ENCODE results near the gene ZNF10. TPM values are rescaled to one million over a fixed set of nuclear protein-coding genes. Genes with fewer than 3 reads are reported as not detected.

ZNF10 gene
- total and polyA plus RNA-seq, 4 donors, result 1.8 to 5.6 (median 4.3) TPM

DNA sequence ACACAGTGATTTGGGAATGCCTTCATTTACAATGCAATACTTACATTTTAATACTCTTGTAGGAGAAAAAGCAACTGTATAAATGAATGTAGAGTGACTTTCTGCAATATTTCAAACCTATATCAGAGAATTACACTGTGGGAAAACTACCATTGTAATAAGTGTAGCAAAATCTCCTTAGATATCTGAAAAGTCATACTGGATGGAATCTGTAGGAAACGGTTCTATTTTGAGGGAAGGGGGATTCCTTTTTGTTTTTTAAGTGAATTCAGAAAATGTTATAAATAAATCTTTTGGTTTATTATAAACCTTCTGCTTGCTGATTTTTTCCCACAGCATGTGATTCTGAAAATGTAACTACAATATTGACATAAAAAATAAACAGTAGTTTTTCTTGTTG lies 23.3 kb upstream of the ZNF10 start (continued):
- TF ChIP-seq, protein P1, sequence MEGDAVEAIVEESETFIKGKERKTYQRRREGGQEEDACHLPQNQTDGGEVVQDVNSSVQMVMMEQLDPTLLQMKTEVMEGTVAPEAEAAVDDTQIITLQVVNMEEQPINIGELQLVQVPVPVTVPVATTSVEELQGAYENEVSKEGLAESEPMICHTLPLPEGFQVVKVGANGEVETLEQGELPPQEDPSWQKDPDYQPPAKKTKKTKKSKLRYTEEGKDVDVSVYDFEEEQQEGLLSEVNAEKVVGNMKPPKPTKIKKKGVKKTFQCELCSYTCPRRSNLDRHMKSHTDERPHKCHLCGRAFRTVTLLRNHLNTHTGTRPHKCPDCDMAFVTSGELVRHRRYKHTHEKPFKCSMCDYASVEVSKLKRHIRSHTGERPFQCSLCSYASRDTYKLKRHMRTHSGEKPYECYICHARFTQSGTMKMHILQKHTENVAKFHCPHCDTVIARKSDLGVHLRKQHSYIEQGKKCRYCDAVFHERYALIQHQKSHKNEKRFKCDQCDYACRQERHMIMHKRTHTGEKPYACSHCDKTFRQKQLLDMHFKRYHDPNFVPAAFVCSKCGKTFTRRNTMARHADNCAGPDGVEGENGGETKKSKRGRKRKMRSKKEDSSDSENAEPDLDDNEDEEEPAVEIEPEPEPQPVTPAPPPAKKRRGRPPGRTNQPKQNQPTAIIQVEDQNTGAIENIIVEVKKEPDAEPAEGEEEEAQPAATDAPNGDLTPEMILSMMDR (IDR thresholded peaks at IDR 0.05; ENCODE audit: low read depth, low read length, missing input control), result no peak

DNA sequence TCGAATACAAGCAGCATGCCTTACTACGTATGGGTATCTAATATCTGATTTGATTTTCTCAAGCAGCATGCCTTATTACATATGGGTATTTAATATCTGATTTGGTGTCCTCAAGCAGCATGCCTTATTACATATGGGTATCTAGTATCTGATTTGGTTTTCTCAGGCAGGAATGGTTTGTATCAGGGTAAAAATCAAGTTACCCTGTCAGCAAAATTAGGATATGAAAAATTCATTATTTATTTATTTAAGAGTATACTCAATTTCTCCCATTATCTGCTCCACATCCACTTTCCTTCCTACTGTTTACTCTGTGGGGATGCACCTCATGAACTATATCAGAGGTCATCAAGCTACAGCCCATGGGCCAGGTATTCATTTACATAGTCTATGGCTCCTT lies 22.3 kb upstream of the ZNF10 start:
- Histone ChIP-seq H3K27ac (ENCODE audit: low read depth in 1 of 2, low read length in 2 of 2) (no peak overlapping the region), H3K27me3 (ENCODE audit: control insufficient read depth in 4 of 4, insufficient read depth in 4 of 4, low read length in 3 of 4) (no peaks in the 10 kb centered on the region), H3K36me3 (ENCODE audit: control insufficient read depth in 4 of 4, insufficient read depth in 3 of 4, low read depth in 1 of 4, low read length in 3 of 4) (peaks cover 4 to 45% (median 39%) of the 10 kb centered on the region in 4 donors), H3K9me3 (ENCODE audit: control insufficient read depth in 4 of 4, low read length in 3 of 4) (peaks cover 49 to 89% (median 73%) of the 10 kb centered on the region in 4 donors), H3K9ac (ENCODE audit: low read depth in 1 of 2, low read length in 2 of 2) (no peak overlapping the region), H3K4me1 (ENCODE audit: control insufficient read depth in 4 of 4, insufficient read depth in 4 of 4, low read length in 3 of 4) (no peaks in the 10 kb centered on the region), H3K4me3 (ENCODE audit: low read depth in 1 of 3, low read length in 3 of 3) (peak overlapping the region in 2 of 3 donors; percentile 49 to 66)
- no peak for DNase-seq (ENCODE audit: low spot score)
- WGBS, result 96% methylated on average over 2 of the region's 2 CpGs
- TF ChIP-seq RXRA (IDR thresholded peaks at IDR 0.05), result no peak
- TF ChIP-seq FOXA1 (IDR thresholded peaks at IDR 0.05), result no peak
- TF ChIP-seq RAD21 (IDR thresholded peaks at IDR 0.05), result no peak
- no peak for TF ChIP-seq FOXA2 (IDR thresholded peaks at IDR 0.05)
- TF ChIP-seq GABPA (IDR thresholded peaks at IDR 0.05 in 1 of 2, conservative IDR thresholded peaks at IDR 0.05 in 1 of 2), result no peak
- no peak for TF ChIP-seq YY1 (IDR thresholded peaks at IDR 0.05)
- no peak for TF ChIP-seq HNF4A (conservative IDR thresholded peaks at IDR 0.05)
- no peak for TF ChIP-seq SP1 (IDR thresholded peaks at IDR 0.05)
- TF ChIP-seq, protein P2, sequence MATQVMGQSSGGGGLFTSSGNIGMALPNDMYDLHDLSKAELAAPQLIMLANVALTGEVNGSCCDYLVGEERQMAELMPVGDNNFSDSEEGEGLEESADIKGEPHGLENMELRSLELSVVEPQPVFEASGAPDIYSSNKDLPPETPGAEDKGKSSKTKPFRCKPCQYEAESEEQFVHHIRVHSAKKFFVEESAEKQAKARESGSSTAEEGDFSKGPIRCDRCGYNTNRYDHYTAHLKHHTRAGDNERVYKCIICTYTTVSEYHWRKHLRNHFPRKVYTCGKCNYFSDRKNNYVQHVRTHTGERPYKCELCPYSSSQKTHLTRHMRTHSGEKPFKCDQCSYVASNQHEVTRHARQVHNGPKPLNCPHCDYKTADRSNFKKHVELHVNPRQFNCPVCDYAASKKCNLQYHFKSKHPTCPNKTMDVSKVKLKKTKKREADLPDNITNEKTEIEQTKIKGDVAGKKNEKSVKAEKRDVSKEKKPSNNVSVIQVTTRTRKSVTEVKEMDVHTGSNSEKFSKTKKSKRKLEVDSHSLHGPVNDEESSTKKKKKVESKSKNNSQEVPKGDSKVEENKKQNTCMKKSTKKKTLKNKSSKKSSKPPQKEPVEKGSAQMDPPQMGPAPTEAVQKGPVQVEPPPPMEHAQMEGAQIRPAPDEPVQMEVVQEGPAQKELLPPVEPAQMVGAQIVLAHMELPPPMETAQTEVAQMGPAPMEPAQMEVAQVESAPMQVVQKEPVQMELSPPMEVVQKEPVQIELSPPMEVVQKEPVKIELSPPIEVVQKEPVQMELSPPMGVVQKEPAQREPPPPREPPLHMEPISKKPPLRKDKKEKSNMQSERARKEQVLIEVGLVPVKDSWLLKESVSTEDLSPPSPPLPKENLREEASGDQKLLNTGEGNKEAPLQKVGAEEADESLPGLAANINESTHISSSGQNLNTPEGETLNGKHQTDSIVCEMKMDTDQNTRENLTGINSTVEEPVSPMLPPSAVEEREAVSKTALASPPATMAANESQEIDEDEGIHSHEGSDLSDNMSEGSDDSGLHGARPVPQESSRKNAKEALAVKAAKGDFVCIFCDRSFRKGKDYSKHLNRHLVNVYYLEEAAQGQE (IDR thresholded peaks at IDR 0.05), result no peak
- TF ChIP-seq EGR1 (IDR thresholded peaks at IDR 0.05; ENCODE audit: low read depth in 2 of 2), result no peak
- TF ChIP-seq, protein P1 (IDR thresholded peaks at IDR 0.05; ENCODE audit: low read depth, low read length, missing input control), result no peak

Measured in liver (tissue), 9 donors.